ENCODE data around the gene GART.
"Not testable (repeated sequence)": the region's sequence is repeated elsewhere in the genome, so short reads cannot be mapped to it uniquely, and the experiment has no call there.

The GART gene

GRCh38 chr21:33541756-33542639, at the start of gene GART:
GART (minus strand) TSS chr21:33542117; CDS start chr21:33539315, 2,802 bp downstream.
- DNase-seq (ENCODE audit: low read depth in 2 of 2), result peak; percentile 74 to 83

DNA sequence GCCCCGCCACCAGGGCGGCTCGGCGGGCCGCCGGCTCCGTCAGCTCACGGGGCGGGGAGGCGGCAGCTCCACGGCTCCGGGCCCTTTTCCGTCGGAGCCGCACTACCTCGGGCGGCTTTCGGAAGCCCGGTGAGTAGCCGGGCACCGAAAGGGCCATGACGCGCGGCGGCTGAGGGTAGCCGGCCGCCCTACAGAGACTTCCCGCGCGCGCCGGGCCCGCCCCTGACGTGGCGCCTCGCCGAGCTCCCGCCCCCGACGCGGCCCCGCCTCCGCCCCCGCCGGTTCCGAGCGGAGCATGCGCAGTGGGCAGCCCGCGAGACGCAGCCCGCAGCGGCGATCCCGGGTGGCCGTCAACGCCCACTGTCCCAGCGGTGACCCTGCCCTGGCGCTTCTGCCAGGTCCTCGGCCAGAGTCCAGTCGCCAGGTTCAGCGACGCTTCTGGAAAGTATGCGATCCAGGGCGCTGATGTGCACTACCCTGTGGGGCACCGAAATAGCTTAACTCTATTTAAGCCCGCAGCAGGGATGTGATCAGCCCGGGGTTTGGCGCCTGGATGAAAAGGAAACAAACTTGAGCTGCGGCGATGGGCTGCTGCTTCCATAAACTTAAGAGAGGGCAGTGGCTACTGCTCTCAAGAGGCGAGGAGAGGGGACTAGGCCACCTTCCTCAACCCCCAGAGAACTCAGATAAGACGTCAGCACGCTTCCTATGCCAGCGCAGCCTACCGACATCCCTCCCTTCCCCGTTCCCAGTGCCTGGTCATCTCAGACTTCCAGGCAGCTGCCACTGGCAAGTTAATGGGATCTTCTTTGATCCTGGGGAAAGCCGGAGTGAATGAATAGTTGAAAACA, 46.8 kb upstream of the GART start, which contains the start of gene DONSON:
DONSON (minus strand) TSS at position 200 of the 851 bp plus-strand sequence; CDS start at position 157, 43 bp downstream.
- DNase-seq (ENCODE audit: low read depth in 2 of 2), result peak; percentile 83 to 85

DNA sequence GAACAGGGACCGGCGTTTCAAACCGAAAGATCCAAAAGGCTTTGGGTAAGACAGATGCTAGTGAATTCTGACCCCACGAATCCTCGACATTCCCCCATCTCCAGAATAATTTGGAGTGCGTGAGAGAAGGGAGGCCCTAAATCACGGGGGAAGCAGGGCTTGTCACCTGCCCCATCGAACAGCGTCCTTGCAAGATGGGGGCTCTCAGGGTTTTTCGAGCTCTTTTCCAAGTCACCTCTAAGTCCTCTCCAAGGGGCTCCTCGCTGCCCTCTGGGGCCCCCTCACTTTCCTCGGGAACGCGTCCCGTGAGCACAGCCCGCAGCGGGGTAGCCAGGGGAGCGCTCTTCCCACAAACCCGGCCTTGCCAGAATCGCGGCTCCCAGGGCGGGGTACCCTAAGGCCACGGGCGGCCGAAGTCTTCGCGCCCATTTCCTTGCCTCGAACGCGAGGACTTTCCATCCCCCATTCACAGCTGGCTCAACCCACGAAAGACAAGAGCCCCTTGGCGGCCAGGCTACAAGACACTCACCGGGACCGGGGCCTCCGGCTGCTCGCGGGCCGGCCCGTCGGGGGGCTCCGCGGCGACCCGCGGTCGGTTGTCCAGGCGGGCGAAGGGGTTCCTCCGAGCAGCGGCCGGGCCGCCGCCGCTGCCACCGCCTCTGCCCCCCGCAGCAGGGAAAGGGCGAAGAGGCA, 46.0 kb upstream of the GART start:
- DNase-seq (ENCODE audit: low read depth in 2 of 2), result peak in 1 of 2 donors; percentile 15

GRCh38 chr21:33586927-33587326, 45.0 kb upstream of the GART start:
- DNase-seq (ENCODE audit: low read depth in 2 of 2), result no peak

DNA sequence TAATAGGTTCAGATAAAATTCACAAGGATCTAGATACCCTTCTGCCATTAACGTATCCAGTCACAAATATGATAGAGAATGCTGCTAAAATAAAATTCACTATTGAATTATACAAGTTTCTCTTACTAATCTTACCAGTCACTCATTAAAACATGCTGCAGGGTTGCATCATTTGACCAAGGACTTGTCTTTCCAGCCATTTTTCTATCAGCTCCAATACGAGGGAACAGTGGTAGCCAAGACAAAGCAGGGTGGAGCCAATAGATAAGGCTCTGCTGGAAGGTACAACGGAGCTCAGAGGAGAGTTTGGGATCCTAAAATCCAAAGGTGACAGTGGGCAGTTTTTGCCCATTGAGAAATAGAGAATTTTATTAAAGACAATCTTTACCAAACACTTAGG, 42.5 kb upstream of the GART start:
- no peak for DNase-seq (ENCODE audit: low read depth in 2 of 2)

DNA sequence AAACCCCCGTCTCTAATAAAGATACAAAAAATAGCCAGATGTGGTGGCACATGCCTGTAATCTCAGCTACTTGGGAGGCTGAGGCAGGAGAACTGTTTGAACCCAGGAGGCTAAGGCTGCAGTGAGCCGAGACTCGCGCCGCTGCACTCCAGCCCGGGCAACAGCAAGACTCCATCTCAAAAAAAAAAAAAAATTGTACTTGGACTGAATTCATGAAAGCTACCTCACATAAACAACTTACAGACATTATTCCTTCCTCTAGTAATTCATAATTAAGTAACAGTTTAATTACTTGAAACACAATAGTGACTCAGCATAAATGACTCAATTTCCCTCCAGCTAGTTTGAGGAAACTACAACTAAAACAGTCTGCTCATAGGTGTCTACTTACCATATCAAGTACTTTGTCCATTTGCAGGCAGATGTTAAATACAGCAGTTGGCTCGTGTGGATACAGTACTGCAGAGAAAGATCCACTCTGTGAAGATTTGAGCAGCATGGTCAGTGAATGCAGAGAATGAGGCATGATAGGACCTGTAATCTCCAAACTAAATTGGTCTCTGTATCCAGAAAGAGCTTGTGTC, 37.1 kb upstream of the GART start:
- no peak for DNase-seq (ENCODE audit: low read depth in 2 of 2)

DNA sequence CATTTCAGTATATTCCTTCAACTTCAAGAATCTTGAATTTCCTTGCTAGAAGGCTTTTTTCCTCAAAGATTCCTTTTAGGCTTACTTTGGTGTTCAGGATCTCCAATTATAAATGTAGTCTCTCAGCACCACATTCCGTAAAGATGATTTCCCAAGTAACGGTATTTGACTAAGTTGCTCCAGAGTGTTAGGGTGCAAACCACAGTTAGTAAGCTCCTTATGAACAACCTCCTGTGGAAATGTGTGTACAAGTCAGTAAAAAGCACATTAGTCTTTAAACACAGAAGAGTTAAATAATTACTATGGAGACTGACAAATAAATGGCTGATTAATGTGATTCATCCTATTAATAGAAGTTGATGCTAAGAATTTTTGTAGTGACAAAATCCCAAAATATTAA, 36.3 kb upstream of the GART start:
- DNase-seq (ENCODE audit: low read depth in 2 of 2), result no peak

DNA sequence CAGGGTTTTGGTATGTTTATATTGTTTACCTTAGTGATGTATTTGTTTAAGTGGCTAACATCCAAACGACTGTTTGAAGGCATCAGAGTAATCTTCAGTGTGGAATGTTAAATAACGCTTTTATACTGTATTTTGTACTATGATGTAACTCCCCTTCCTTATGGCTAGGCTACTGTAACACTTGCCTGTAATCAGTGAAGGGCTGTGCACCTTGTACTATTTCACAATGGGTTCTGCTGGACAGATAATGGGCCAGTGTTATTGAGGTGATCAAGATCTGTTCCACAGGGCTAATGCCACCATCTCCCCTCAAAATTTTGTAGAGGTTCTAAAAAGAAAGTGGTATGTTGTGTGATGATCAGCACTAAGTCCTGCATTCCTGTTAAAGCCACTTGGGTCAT, 34.8 kb upstream of the GART start:
- not testable (repeated sequence) for DNase-seq (ENCODE audit: low read depth in 2 of 2)

DNA sequence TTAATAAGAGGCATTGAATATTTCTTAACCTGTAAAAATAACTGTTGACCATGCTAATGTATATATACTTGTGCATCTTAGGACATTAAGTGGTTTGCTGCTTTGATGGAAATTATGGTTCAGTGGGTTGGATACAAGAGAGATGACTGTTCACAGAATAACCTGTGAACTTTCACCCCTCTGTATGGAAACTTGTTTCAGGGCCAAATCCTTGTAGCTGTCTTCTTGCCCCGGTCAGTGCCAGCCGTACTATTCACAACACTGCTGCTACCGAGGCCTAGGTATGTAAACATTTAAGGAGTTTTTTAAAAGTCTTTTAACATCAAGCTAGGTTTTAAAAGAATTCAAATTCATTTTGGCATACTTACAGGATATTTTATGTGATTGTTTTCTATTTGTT, 30.4 kb upstream of the GART start:
- DNase-seq (ENCODE audit: low read depth in 2 of 2), result no peak

GRCh38 chr21:33569991-33570390, 28.1 kb upstream of the GART start:
- no peak for DNase-seq (ENCODE audit: low read depth in 2 of 2)

GRCh38 chr21:33568448-33568847, 26.5 kb upstream of the GART start:
- no peak for DNase-seq (ENCODE audit: low read depth in 2 of 2)

DNA sequence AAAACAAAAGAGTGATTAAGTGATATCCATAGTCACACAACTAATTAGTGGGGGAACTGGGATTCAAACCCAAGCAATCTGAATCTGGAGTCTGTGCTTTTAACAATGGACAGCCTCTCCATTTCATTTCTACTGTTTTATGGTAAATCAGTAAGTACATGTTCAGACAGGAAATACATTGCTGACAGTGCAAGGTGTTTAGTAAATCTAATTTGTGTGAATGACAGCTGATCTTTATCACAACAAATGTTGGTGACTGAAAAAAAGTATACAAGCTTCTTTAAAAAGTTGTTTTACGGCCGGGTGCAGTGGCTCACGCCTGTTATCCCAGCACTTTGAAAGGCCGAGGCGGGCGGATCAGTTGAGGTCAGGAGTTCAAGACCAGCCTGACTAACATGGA, 26.0 kb upstream of the GART start:
- no peak for DNase-seq (ENCODE audit: low read depth in 2 of 2)

DNA sequence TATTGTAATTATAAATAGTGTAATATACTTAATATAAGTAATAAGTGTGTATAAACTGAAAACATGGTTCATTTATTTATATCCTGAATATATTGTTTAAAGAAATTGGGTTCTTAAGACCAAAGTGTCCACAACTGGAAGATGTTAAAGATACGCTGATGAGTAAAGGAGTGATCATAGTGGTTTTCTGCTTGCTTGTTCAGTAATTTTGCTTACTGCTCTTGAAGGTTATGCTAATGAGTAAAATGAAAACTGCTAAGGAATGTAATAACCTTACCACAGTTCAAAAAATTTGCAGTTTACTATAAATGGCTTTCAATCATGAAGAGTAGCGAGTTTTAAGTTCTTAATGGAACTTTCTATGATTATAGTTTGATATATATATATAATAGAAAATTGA, 24.6 kb upstream of the GART start:
- DNase-seq (ENCODE audit: low read depth in 2 of 2), result no peak

GRCh38 chr21:33562389-33562788, 20.5 kb upstream of the GART start:
- no peak for DNase-seq (ENCODE audit: low read depth in 2 of 2)

- no peak for DNase-seq (ENCODE audit: low read depth in 2 of 2)
These were observed 19.5 kb upstream of the GART start for GRCh38 chr21:33561373-33561772.

GRCh38 chr21:33560965-33561364, 19.0 kb upstream of the GART start:
- no peak for DNase-seq (ENCODE audit: low read depth in 2 of 2)

- no peak for DNase-seq (ENCODE audit: low read depth in 2 of 2)
These were observed 17.9 kb upstream of the GART start for GRCh38 chr21:33559813-33560212.

DNA sequence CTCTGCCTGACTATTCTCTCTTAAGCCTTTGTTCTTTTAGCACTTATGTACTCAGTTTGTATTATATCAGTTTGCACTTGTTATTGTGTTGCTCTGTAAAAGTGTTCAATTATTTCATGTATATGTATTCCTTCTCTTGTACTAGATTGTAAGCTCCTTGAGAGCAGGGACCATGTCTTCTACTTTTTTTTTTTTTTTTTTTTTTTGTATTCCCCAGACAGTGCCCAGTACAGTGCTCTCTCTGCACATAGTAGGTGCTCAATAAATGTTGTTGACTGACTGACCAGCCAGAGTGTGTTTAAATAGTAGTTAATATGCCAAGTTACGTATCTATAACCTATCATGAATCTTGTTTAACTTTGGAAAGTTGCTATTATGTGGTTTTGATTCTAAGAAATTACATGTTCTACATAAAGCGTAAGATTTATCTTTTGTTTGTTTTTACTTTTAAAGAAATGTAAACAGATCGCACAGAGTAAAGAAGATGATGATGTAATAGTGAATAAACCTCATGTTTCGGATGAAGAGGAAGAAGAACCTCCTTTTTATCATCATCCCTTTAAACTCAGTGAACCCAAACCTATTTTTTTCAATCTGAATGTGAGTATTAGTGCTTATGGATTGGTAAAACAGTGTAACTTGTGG, 17.0 kb upstream of the GART start:
- DNase-seq (ENCODE audit: low read depth in 2 of 2), result no peak

- no peak for DNase-seq (ENCODE audit: low read depth in 2 of 2)
These were observed 15.5 kb upstream of the GART start for GRCh38 chr21:33557447-33557846.

DNA sequence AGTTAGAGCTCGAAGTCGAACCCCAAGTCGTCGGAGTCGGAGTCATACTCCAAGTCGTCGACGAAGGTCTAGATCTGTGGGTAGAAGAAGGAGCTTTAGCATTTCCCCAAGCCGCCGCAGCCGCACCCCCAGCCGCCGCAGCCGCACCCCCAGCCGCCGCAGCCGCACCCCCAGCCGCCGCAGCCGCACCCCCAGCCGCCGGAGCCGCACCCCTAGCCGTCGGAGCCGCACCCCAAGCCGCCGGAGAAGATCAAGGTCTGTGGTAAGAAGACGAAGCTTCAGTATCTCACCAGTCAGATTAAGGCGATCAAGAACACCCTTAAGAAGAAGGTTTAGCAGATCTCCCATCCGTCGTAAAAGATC, 13.0 kb upstream of the GART start:
- DNase-seq (ENCODE audit: low read depth in 2 of 2), result no peak

Measured in stimulated activated CD4-positive, alpha-beta T cell treated with anti-CD3 and anti-CD28 coated beads, Interleukin-4, amount 100 ng/mL, for 48 hours (primary cell).